Lung (tissue), 12 donors: ENCODE results near the gene SEC24C. TPM values are rescaled to one million over a fixed set of nuclear protein-coding genes. Genes with fewer than 3 reads are reported as not detected.

Experiments
- ATAC-seq: fragments of 200-7000 bp; cut with Tn5 transposase; one replicate; pipeline ENCODE4 v1.9.1; 2020; ENCODE audit warnings: moderate number of reproducible peaks; ENCODE audit not compliant: insufficient read depth, low FRiP score
- DNase-seq, 3 donors: peaks; one replicate each; pipeline ENCODE4 v3.0.0-alpha.2; 2013 to 2017
- H3K27ac ChIP-seq, 2 donors: one replicate each; pipeline ENCODE4 v1.5.1; 2013; ENCODE audit warnings: mild to moderate bottlenecking in 2 of 2, moderate library complexity in 2 of 2, control low read depth in 1 of 2, inconsistent platforms in 1 of 2, low read depth in 1 of 2, low read length in 1 of 2
- H3K27me3 ChIP-seq, 3 donors: one replicate each; pipeline ENCODE4 v1.5.1; 2013; ENCODE audit warnings: low read length in 2 of 3; ENCODE audit not compliant: control insufficient read depth in 3 of 3, insufficient read depth in 3 of 3
- H3K36me3 ChIP-seq, 4 donors: one replicate each; pipeline ENCODE4 v1.5.1; 2013; ENCODE audit warnings: low read length in 4 of 4, mild to moderate bottlenecking in 1 of 4, moderate library complexity in 1 of 4; ENCODE audit not compliant: control insufficient read depth in 4 of 4, insufficient read depth in 4 of 4
- H3K4me1 ChIP-seq, 5 donors: one replicate each; pipeline ENCODE4 v1.5.1; 2013; ENCODE audit warnings: low read length in 5 of 5, mild to moderate bottlenecking in 2 of 5, moderate library complexity in 1 of 5; ENCODE audit not compliant: control insufficient read depth in 5 of 5, insufficient read depth in 5 of 5
- H3K4me3 ChIP-seq: one replicate; pipeline ENCODE4 v1.5.1; 2013; ENCODE audit warnings: mild to moderate bottlenecking, control low read depth, moderate library complexity
- H3K9ac ChIP-seq, 2 donors: one replicate each; pipeline ENCODE4 v1.5.1; 2013; ENCODE audit warnings: low read length in 2 of 2, control low read depth in 1 of 2; ENCODE audit not compliant: insufficient read depth in 1 of 2
- H3K9me3 ChIP-seq, 4 donors: one replicate each; pipeline ENCODE4 v1.5.1; 2013; ENCODE audit warnings: low read length in 3 of 4, mild to moderate bottlenecking in 1 of 4, moderate library complexity in 1 of 4; ENCODE audit not compliant: control insufficient read depth in 4 of 4, insufficient read depth in 3 of 4
- WGBS, 2 donors: extraction: QIAGEN DNeasy Blood & Tissue Kit; methylation state at CpG; one replicate each; pipeline ENCODE4 v1.1.7; 2013; 5-methylcytosine and 5-hydroxymethylcytosine counted together
- polyA plus RNA-seq, 2 donors: library from polyadenylated mRNA; stranded (reverse); fragments of 200-250 nt; gene quantifications; one replicate each; pipeline ENCODE4 v1.2.1, GENCODE V29; 2013
- total RNA-seq, 2 donors: library from RNA; depleted of rRNA in 1 of 2; stranded (reverse); fragments of >200 nt in 1 of 2; gene quantifications; one replicate each; pipeline ENCODE4 v1.2.1, GENCODE V29; 2014 to 2021
- TF ChIP-seq, protein P1 (sequence below): IDR thresholded peaks from 2 replicates; pipeline ENCODE4 v1.5.1; 2012; ENCODE audit warnings: mild to moderate bottlenecking; ENCODE audit errors: control extremely low read depth, extremely low read depth
- donor health status: control.
- donor health status: control.
- donor health status: Bipolar disorder and iron deficiency.
- donor health status: healthy.
- donor health status: DM: yes; HTN: yes; CAD: no.

SEC24C gene
- total and polyA plus RNA-seq, 4 donors = 42.3 to 77.4 (median 57.4) TPM

DNA sequence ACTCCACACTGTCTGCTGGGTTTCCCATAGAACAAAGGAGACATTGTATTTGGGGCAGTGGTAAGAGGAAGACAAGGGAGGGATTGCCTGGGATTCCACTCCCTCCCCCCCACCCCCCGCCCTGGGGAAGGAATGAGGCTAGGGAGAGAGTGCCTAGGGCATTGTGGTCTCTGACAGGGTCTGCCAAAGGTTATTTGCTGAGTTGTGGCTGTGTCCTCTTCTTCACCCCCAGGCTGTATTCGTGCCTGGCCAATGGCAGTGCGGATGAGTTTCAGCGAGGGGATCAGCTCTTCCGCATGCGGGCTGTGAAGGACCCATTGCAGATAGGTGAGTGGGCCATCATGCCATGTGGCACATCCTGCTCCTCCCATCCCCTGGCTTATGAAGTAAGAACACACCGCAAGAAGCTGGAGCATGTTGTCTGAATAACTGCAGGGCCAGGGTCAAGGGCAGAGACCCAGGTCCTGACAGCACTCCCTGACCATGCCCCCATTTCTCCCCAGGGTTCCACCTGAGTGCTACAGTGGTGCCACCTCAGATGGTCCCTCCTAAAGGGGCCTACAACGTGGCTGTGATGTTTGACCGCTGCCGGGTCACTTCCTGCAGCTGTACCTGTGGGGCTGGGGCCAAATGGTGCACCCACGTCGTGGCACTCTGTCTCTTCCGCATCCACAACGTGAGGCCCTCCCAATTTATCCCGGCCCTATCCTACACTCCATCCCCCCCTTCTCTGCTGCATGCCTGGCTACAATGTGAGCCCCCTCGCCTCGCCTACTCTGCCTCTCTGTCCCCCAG lies 44.9 kb downstream of the SEC24C start:
- Histone ChIP-seq H3K36me3 (peaks cover 24 to 51% (median 30%) of the 10 kb centered on the region in 4 donors), H3K9ac (no peak overlapping the region), H3K4me3 (no peak overlapping the region), H3K9me3 (no peaks in the 10 kb centered on the region), H3K27me3 (no peaks in the 10 kb centered on the region), H3K4me1 (peaks cover 0 to 13% (median 6%) of the 10 kb centered on the region in 5 donors), H3K27ac (no peak overlapping the region)
- 92 to 95% methylated on average over 17 of the region's 17 CpGs for WGBS, 2 donors
- TF ChIP-seq, protein P1, sequence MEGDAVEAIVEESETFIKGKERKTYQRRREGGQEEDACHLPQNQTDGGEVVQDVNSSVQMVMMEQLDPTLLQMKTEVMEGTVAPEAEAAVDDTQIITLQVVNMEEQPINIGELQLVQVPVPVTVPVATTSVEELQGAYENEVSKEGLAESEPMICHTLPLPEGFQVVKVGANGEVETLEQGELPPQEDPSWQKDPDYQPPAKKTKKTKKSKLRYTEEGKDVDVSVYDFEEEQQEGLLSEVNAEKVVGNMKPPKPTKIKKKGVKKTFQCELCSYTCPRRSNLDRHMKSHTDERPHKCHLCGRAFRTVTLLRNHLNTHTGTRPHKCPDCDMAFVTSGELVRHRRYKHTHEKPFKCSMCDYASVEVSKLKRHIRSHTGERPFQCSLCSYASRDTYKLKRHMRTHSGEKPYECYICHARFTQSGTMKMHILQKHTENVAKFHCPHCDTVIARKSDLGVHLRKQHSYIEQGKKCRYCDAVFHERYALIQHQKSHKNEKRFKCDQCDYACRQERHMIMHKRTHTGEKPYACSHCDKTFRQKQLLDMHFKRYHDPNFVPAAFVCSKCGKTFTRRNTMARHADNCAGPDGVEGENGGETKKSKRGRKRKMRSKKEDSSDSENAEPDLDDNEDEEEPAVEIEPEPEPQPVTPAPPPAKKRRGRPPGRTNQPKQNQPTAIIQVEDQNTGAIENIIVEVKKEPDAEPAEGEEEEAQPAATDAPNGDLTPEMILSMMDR = no peak
- no peak for ATAC-seq
- no peak for DNase-seq

DNA sequence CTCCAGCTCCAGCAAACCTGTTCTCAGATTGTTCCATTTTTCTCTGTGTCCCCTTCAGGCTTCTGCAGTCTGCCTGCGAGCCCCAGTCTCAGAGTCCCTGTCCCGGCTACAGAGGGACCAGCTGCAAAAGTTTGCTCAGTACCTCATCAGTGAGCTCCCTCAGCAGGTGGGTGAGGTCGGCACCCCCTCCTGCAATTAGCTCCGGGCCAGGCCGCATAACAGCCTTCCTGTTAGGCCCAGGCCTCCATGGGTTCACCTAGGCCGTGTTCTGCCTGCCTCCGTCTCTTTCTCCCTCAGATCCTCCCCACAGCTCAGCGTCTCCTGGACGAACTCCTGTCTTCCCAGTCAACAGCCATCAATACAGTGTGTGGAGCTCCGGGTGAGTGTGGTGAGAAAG lies 45.5 kb downstream of the SEC24C start:
- H3K4me1 ChIP-seq = peaks cover 0 to 13% (median 6%) of the 10 kb centered on the region in 5 donors
- H3K9ac ChIP-seq = no peak overlapping the region
- DNase-seq (no peak), ATAC-seq (no peak)
- TF ChIP-seq, protein P1 = no peak
- peaks cover 27 to 56% (median 34%) of the 10 kb centered on the region in 4 donors for H3K36me3 ChIP-seq
- no peaks in the 10 kb centered on the region for H3K27me3 ChIP-seq
- H3K9me3 ChIP-seq = no peaks in the 10 kb centered on the region
- H3K27ac ChIP-seq = no peak overlapping the region
- H3K4me3 ChIP-seq = no peak overlapping the region
- 90 to 94% methylated on average over 10 of the region's 10 CpGs for WGBS, 2 donors

DNA sequence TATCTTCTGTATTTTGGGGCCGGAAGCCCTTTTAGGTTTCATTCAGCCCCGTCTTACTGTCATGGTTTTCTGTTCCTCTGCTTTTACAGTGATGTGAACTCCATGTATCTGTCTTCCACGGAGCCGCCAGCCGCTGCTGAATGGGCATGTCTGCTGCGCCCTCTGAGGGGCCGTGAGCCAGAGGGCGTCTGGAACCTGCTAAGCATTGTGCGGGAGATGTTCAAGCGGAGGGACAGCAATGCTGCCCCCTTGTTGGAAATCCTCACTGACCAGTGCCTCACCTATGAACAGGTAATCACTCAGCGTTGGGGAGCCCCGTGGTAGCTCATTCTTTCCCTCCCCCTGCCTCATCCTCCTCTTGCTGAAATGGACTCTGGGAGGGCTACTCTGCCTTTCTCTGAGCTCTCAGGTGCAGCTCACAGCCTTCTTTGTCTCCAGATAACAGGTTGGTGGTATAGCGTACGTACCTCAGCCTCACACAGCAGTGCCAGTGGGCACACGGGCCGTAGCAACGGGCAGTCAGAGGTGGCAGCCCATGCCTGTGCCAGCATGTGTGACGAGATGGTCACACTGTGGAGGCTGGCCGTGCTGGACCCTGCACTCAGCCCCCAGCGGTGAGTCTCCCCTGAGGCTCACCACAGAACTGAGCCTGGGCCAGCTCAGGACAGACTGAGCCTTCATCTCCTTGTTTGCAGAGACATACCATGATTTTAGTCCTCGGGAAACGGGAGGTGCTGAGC lies 46.9 kb downstream of the SEC24C start:
- 93 to 96% methylated on average over 22 of the region's 22 CpGs for WGBS, 2 donors
- DNase-seq (no peak), ATAC-seq (no peak)
- Histone ChIP-seq H3K9me3 (no peaks in the 10 kb centered on the region), H3K27me3 (no peaks in the 10 kb centered on the region), H3K27ac (no peak overlapping the region), H3K36me3 (peaks cover 27 to 66% (median 41%) of the 10 kb centered on the region in 4 donors), H3K4me3 (no peak overlapping the region), H3K4me1 (peaks cover 0 to 13% (median 6%) of the 10 kb centered on the region in 5 donors), H3K9ac (no peak overlapping the region)
- TF ChIP-seq, protein P1 = no peak
